Neuron (in vitro differentiated cells): Measurements from ENCODE around the gene DOCK3.
"Not testable (repeated sequence)": the region's sequence is repeated elsewhere in the genome, so short reads cannot be mapped to it uniquely, and the experiment has no call there.

ENCODE experiments used
- H2AFZ ChIP-seq: one replicate; pipeline ENCODE4 v1.6.1; 2013; ENCODE audit warnings: low read depth, mild to moderate bottlenecking, inconsistent platforms, low read length, moderate library complexity
- H3K27me3 ChIP-seq: one replicate; pipeline ENCODE4 v1.6.1; 2013; ENCODE audit warnings: low read length; ENCODE audit not compliant: insufficient read depth
- H3K36me3 ChIP-seq: one replicate; pipeline ENCODE4 v1.6.1; 2013; ENCODE audit warnings: low read length; ENCODE audit not compliant: insufficient read depth
- H3K4me1 ChIP-seq: one replicate; pipeline ENCODE4 v1.6.1; 2013; ENCODE audit warnings: low read length; ENCODE audit not compliant: insufficient read depth
- H3K4me3 ChIP-seq: 2 replicates; pipeline ENCODE4 v1.5.1; 2013; ENCODE audit warnings: mild to moderate bottlenecking, low read length, moderate library complexity
- H3K9me3 ChIP-seq: one replicate; pipeline ENCODE4 v1.6.1; 2013; ENCODE audit warnings: low read length

The DOCK3 gene

GRCh38 chr3:51176923-51177322 lies 502.2 kb downstream of the DOCK3 start:
- no peak overlapping the region for H3K4me3 ChIP-seq
- H3K9me3 ChIP-seq = peaks cover 4% of the 10 kb centered on the region
- no peaks in the 10 kb centered on the region for H3K27me3 ChIP-seq
- H3K36me3 ChIP-seq = no peaks in the 10 kb centered on the region
- H2AFZ ChIP-seq = no peak overlapping the region
- H3K4me1 ChIP-seq = no peaks in the 10 kb centered on the region

DNA sequence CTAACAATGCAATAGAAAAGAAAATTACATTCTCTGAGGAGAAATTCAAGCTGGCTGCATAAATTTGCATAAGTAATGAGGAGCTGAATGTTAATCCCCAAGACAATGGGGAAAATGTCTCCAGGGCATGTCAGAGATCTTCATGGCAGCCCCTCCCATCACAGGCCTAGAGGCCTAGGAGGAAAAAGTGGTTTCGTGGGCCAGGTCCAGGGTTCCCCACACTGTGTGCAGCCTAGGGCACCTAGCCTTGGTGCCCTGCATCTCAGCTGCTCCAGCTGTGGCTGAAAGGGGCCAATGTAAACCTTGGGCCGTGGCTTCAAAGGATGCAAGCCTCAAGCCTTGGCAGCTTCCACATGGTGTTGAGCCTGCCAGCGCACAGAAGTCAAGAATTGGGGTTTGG lies 511.7 kb downstream of the DOCK3 start:
- H2AFZ ChIP-seq, H3K9me3 ChIP-seq, H3K4me1 ChIP-seq, H3K27me3 ChIP-seq, H3K36me3 ChIP-seq, H3K4me3 ChIP-seq: not testable (repeated sequence)

DNA sequence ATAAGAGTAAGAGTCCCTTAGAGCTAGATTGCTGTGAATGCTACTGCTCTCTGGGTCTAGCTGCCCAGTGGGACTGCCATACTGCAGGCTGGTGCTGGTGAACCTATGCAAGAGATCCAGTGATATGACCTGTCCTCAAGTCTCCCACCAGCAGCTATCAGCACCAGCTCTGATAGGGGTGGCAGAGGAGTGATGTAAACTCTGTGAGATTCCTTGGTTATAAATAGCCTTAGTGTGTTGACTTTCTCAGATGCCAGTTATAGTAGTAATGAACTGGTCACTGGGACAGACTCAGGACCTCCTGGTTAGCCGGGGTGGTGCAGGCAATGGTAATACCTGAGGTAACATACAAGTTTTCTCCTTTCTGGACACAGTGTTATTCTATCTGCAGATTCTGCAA lies 515.5 kb downstream of the DOCK3 start:
- Histone ChIP-seq H3K9me3 (no peaks in the 10 kb centered on the region), H3K27me3 (no peaks in the 10 kb centered on the region), H3K4me3 (no peak overlapping the region), H3K36me3 (no peaks in the 10 kb centered on the region), H3K4me1 (no peaks in the 10 kb centered on the region), H2AFZ (no peak overlapping the region)

- no peaks in the 10 kb centered on the region for H3K36me3 ChIP-seq
- H3K4me1 ChIP-seq = no peaks in the 10 kb centered on the region
- H3K9me3 ChIP-seq = no peaks in the 10 kb centered on the region
- H2AFZ ChIP-seq = no peak overlapping the region
- H3K4me3 ChIP-seq = no peak overlapping the region
- H3K27me3 ChIP-seq = no peaks in the 10 kb centered on the region
Measured at GRCh38 chr3:51190827-51191226, 516.1 kb downstream of the DOCK3 start.

DNA sequence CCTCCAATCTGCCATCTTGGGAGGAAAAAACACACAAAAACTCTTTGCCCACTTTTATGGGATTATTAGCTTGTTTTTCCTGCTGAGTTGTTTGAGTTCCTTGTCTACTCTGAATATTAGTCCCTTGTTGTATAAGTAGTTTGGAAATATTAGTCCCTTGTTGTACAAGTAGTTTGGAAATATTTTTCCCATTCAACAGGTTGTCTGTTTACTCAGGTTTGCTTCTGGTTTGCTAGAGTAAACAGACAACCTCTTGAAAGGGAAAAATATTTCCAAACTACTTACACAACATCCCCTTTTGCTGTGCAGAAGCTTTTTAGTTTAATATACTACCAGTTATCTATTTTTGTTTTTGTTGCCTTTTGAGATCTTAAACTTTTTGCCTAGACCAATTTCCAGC lies 517.0 kb downstream of the DOCK3 start:
- Histone ChIP-seq H3K4me3 (no peak overlapping the region), H3K4me1 (no peaks in the 10 kb centered on the region), H3K36me3 (no peaks in the 10 kb centered on the region), H3K9me3 (no peaks in the 10 kb centered on the region), H3K27me3 (no peaks in the 10 kb centered on the region), H2AFZ (no peak overlapping the region)

- no peaks in the 10 kb centered on the region for H3K36me3 ChIP-seq
- H3K9me3 ChIP-seq = no peaks in the 10 kb centered on the region
- no peaks in the 10 kb centered on the region for H3K4me1 ChIP-seq
- no peaks in the 10 kb centered on the region for H3K27me3 ChIP-seq
- H2AFZ ChIP-seq = no peak overlapping the region
- H3K4me3 ChIP-seq = no peak overlapping the region
Measured at GRCh38 chr3:51198477-51198876, 523.8 kb downstream of the DOCK3 start.

DNA sequence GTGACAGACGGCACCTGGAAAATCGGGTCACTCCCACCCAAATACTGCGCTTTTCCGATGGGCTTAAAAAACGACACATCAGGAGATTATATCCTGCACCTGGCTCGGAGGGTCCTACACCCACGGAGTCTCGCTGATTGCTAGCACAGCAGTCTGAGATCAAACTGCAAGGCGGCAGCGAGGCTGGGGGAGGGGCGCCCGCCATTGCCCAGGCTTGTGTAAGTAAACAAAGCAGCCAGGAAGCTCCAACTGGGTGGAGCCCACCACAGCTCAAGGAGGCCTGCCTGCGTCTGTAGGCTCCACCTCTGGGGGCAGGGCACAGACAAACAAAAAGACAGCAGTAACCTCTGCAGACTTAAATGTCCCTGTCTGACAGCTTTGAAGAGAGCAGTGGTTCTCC lies 524.6 kb downstream of the DOCK3 start:
- not testable (repeated sequence) for H3K36me3 ChIP-seq, H3K4me3 ChIP-seq, H2AFZ ChIP-seq, H3K9me3 ChIP-seq, H3K4me1 ChIP-seq, H3K27me3 ChIP-seq

DNA sequence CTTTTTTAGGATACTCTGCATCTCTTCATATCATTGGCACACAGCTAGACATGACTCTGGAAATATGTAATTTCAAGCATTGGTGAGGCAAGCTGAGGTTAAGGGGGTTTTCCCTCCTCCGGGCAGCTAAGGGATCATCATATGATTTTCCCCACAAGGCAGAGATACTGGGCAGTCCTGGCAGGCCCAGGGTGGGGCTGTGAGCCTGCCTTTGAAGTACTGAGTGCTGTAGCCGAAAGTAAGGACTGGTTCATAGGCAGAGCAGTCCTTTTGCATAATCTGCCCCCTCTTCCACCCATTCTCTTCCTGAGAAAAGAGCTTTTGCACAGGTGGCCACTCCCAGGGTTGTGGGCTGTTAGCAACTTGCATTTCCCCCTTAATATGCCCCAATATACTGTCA lies 541.6 kb downstream of the DOCK3 start:
- H3K9me3 ChIP-seq = no peaks in the 10 kb centered on the region
- H3K27me3 ChIP-seq = no peaks in the 10 kb centered on the region
- H3K4me1 ChIP-seq = no peaks in the 10 kb centered on the region
- no peak overlapping the region for H3K4me3 ChIP-seq
- H3K36me3 ChIP-seq = no peaks in the 10 kb centered on the region
- H2AFZ ChIP-seq = no peak overlapping the region

DNA sequence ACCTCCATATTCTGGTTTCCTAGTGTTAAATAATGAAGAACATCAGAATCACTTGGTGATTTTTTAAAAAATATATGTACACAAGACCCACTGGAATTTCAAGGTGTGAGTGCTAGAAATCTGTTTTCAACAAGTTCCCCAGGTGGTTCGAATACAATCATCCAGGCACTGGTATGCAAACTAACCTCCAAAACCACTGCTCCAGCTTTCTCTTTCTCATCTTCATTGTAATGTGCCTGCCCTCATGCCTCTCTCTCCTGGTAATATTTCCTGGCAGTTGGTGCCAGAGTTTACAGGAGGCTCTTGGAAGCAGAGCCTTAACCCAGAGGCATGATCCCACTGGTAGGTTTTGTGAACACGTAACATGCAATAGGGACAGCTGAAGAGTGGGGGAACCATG lies 547.2 kb downstream of the DOCK3 start:
- Histone ChIP-seq H3K36me3 (no peaks in the 10 kb centered on the region), H2AFZ (no peak overlapping the region), H3K9me3 (no peaks in the 10 kb centered on the region), H3K27me3 (no peaks in the 10 kb centered on the region), H3K4me3 (no peak overlapping the region), H3K4me1 (no peaks in the 10 kb centered on the region)

DNA sequence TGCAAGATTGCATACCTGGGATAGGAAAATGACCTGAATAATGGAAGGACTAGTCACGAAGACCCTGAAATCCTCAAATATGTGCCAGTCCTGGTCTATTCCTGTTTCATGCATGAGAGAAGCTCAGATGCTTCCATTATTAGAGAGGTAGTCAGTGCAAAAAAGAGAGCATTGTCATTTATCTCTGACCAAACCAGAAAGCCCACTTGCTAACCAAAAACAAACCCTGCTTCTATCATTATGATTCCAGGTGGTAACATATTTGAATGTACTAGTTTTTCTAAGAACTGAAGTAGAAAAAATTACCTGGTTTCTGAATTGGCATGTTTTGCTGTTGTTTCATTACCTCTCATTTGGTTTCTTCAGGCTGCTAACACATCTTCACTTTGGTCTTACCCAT lies 549.6 kb downstream of the DOCK3 start:
- Histone ChIP-seq H3K36me3 (no peaks in the 10 kb centered on the region), H2AFZ (no peak overlapping the region), H3K9me3 (no peaks in the 10 kb centered on the region), H3K4me3 (no peak overlapping the region), H3K4me1 (no peaks in the 10 kb centered on the region), H3K27me3 (no peaks in the 10 kb centered on the region)

GRCh38 chr3:51224843-51225242 lies 550.1 kb downstream of the DOCK3 start:
- Histone ChIP-seq H2AFZ (no peak overlapping the region), H3K4me1 (no peaks in the 10 kb centered on the region), H3K36me3 (no peaks in the 10 kb centered on the region), H3K4me3 (no peak overlapping the region), H3K9me3 (no peaks in the 10 kb centered on the region), H3K27me3 (no peaks in the 10 kb centered on the region)

DNA sequence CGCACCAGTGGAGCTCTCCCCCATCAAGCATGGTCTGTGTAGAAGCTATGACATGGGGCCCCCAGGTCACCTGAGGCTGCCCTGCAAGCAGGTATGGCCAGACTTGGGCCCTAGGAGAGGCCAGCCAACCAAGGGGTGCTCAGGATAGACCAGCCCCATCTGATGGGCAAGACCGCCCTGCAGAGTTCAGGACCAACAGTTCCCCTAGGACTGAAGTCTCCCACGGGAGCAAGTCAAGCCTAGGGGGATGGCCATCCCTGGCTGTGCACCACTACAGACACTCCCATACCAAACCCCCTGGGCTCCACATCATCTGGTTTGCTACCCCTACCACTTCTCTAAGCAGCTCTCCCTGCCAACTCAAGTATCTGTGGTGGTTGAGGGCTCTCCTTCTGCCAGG lies 568.2 kb downstream of the DOCK3 start:
- peaks cover 3% of the 10 kb centered on the region for H3K9me3 ChIP-seq
- no peak overlapping the region for H2AFZ ChIP-seq
- H3K4me3 ChIP-seq = no peak overlapping the region
- no peaks in the 10 kb centered on the region for H3K4me1 ChIP-seq
- no peaks in the 10 kb centered on the region for H3K27me3 ChIP-seq
- H3K36me3 ChIP-seq = no peaks in the 10 kb centered on the region

DNA sequence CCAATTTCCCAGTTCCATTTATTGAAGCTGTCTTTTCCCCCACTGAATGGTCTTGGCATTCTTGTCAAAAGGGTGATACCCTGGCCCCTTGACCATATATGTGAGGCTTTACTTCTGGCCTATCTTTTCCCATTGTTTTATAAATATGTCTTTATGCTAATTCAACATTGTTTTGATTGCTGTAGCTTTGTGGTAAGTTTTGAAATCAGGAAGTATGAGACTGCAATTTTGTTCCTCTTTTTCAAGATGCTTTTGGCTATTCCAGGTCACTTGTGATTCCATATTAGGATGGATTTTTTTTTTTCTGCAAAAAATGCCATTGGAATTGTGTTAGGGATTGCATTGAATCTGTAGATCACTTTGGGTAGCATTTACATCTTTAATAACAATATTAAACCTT lies 569.2 kb downstream of the DOCK3 start:
- H3K36me3 ChIP-seq = no peaks in the 10 kb centered on the region
- H2AFZ ChIP-seq = no peak overlapping the region
- peaks cover 3% of the 10 kb centered on the region for H3K9me3 ChIP-seq
- H3K4me3 ChIP-seq = no peak overlapping the region
- no peaks in the 10 kb centered on the region for H3K27me3 ChIP-seq
- no peaks in the 10 kb centered on the region for H3K4me1 ChIP-seq

DNA sequence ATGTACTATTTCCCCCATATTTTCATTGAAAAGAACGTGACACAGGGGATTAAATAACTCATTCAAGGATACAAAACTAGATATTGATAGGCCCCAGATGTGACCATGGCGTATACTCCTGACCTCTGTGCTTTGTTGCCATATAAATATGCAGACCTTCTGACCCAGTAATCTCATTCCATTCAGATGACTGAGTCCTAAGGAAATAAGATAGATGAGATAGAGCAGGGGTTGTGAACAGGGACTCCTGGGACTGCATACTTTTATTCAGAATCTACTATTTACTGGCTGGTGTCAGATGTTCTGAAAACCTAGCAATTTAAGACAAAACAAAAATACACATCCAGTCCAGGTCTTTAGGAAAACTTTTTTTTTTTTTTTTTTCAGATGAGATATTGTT lies 571.1 kb downstream of the DOCK3 start:
- Histone ChIP-seq H3K36me3 (no peaks in the 10 kb centered on the region), H3K9me3 (peaks cover 3% of the 10 kb centered on the region)

More for the DNA sequence above, 571.1 kb downstream of the DOCK3 start:
- Histone ChIP-seq H2AFZ (no peak overlapping the region), H3K27me3 (no peaks in the 10 kb centered on the region), H3K4me3 (no peak overlapping the region), H3K4me1 (no peaks in the 10 kb centered on the region)
